ENCODE measurements around the gene URAD. TPM values are rescaled to one million over a fixed set of nuclear protein-coding genes. Genes with fewer than 3 reads are reported as not detected.

URAD gene
- total RNA-seq, 2 donors from 2014 or later, result not detected

DNA sequence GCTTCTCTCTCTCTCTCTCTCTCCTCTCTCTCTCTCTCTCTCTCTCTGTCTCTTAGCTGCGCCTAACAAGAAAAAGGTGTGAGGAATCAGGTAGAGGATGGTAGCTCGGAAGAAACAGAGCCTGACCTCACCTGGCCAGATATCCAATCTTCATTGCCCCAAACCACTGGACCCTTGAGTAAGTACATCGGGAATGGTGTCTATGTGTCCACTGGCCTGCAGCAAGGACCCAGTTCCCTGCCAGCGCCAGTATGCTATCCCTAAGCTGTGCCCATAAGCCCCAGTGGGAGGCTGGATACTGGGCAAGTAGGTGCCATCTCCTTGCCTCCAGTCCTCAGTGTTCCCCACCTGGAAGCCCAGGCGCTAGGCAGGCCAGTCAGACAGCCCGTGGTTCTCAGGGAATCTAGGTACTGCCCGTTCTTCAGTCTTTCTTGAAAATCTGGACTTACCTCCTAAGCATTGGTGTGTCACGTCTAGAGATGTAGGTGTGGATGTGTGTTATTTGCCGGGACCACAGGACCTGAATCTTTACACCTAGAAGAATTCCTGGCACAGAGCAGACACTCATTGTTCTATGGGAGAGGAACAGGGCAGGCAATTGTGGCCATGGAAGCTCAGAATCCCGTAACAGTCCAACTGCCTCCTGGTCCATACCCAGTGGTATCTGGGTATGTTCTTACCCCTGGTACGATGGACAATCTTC lies 7.3 kb downstream of the URAD start:
- peaks cover 44% of the 10 kb centered on the region for H3K27me3 ChIP-seq (replicated peaks; ENCODE audit: insufficient read depth)
- no peak overlapping the region for H3K27ac ChIP-seq
- WGBS, result 20% methylated on average over 11 of the region's 11 CpGs
- TF ChIP-seq POLR2A (IDR thresholded peaks at IDR 0.05) (no peak), POLR2AphosphoS5 (IDR thresholded peaks at IDR 0.05) (no peak)
- TF ChIP-seq, protein P1, sequence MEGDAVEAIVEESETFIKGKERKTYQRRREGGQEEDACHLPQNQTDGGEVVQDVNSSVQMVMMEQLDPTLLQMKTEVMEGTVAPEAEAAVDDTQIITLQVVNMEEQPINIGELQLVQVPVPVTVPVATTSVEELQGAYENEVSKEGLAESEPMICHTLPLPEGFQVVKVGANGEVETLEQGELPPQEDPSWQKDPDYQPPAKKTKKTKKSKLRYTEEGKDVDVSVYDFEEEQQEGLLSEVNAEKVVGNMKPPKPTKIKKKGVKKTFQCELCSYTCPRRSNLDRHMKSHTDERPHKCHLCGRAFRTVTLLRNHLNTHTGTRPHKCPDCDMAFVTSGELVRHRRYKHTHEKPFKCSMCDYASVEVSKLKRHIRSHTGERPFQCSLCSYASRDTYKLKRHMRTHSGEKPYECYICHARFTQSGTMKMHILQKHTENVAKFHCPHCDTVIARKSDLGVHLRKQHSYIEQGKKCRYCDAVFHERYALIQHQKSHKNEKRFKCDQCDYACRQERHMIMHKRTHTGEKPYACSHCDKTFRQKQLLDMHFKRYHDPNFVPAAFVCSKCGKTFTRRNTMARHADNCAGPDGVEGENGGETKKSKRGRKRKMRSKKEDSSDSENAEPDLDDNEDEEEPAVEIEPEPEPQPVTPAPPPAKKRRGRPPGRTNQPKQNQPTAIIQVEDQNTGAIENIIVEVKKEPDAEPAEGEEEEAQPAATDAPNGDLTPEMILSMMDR (IDR thresholded peaks at IDR 0.05), result no peak
- H3K36me3 ChIP-seq, result no peaks in the 10 kb centered on the region
- no peak overlapping the region for H3K4me3 ChIP-seq
- no peak for DNase-seq (ENCODE audit: low spot score)
- H3K9me3 ChIP-seq, result no peaks in the 10 kb centered on the region
- H3K4me1 ChIP-seq (replicated peaks), result no peaks in the 10 kb centered on the region
- intact Hi-C loops (cut with DNase I), result loop anchor here (5.0 to 10.0 kb wide), 2 partner anchors 619 to 1046 kb away; no protein-coding TSS in a partner anchor

- no peak overlapping the region for H3K4me3 ChIP-seq
- peaks cover 51% of the 10 kb centered on the region for H3K27me3 ChIP-seq (replicated peaks; ENCODE audit: insufficient read depth)
- no peak overlapping the region for H3K27ac ChIP-seq
- H3K36me3 ChIP-seq, result no peaks in the 10 kb centered on the region
- no peaks in the 10 kb centered on the region for H3K4me1 ChIP-seq (replicated peaks)
- intact Hi-C loops (cut with DNase I), result loop anchor here (5.0 to 10.0 kb wide), 2 partner anchors 618 to 1046 kb away; no protein-coding TSS in a partner anchor
- no peaks in the 10 kb centered on the region for H3K9me3 ChIP-seq
- TF ChIP-seq POLR2A (IDR thresholded peaks at IDR 0.05) (no peak), POLR2AphosphoS5 (IDR thresholded peaks at IDR 0.05) (no peak)
- TF ChIP-seq, protein P1 (IDR thresholded peaks at IDR 0.05), result no peak
- DNase-seq (ENCODE audit: low spot score), result no peak
- WGBS, result 4% methylated on average over 54 of the region's 54 CpGs
Observed at GRCh38 chr13:27980280-27980998, 8.1 kb downstream of the URAD start.

- Histone ChIP-seq H3K4me1 (replicated peaks) (no peaks in the 10 kb centered on the region), H3K4me3 (no peak overlapping the region), H3K27me3 (replicated peaks; ENCODE audit: insufficient read depth) (peaks cover 56% of the 10 kb centered on the region), H3K27ac (no peak overlapping the region), H3K36me3 (no peaks in the 10 kb centered on the region), H3K9me3 (no peaks in the 10 kb centered on the region)
- TF ChIP-seq, protein P1 (IDR thresholded peaks at IDR 0.05), result no peak
- no peak for TF ChIP-seq POLR2A (IDR thresholded peaks at IDR 0.05)
- no peak for TF ChIP-seq POLR2AphosphoS5 (IDR thresholded peaks at IDR 0.05)
- intact Hi-C loops (cut with DNase I), result loop anchor here (5.0 to 10.0 kb wide), 3 partner anchors 445 to 1045 kb away; no protein-coding TSS in a partner anchor
- WGBS, result 8% methylated on average over 15 of the region's 15 CpGs
- no peak for DNase-seq (ENCODE audit: low spot score)
Observed at GRCh38 chr13:27979765-27980279, 8.7 kb downstream of the URAD start.

DNA sequence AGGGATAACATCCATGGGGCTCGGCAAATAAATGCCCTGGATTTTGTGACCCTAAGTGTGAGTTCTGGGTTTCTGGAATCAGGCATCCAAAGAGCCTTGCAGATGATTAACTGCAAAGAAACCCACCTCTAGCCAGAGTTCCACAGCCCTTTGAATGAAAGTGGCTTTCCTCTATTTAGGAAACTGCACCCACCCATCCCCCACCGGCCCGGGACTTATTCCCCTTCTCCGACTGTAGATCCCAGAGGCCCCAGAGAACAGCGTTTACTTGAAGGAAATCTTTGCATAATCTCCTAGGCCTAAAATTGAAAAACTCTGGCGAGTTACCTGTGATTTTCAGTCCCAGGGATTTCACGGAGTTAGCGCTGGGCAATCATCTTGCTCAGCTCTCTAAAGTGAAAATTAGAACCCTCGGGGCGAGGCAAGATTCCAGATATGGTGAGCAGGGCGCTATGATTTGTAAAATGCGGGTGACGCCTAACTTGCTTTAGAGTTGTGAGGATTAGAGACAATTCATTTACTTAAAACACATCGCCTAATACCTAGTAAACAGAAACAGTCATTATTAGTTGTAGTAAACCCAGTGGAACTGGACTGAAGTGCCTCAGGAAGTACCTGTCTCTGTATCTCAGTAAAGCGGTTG lies 9.4 kb downstream of the URAD start:
- no peak for TF ChIP-seq POLR2A (IDR thresholded peaks at IDR 0.05)
- TF ChIP-seq POLR2AphosphoS5 (IDR thresholded peaks at IDR 0.05), result no peak
- TF ChIP-seq, protein P1 (IDR thresholded peaks at IDR 0.05), result no peak
- Histone ChIP-seq H3K4me1 (replicated peaks) (no peaks in the 10 kb centered on the region), H3K27me3 (replicated peaks; ENCODE audit: insufficient read depth) (peaks cover 62% of the 10 kb centered on the region), H3K36me3 (no peaks in the 10 kb centered on the region), H3K27ac (no peak overlapping the region), H3K9me3 (no peaks in the 10 kb centered on the region), H3K4me3 (no peak overlapping the region)
- WGBS, result 9% methylated on average over 15 of the region's 15 CpGs
- intact Hi-C loops (cut with DNase I), result loop anchor here (10.0 kb wide), 1 partner anchor 444 kb away; no protein-coding TSS in a partner anchor
- DNase-seq (ENCODE audit: low spot score), result no peak

Measured in prostate gland (tissue), 2 donors.